HG03520 (cell line): ENCODE data around the gene KRT3.

Experiments used
- ATAC-seq: cut with Tn5 transposase; IDR thresholded peaks from one replicate; pipeline ENCODE4 v1.9.1; 2021; ENCODE audit warnings: mild to moderate bottlenecking, moderate library complexity; ENCODE audit not compliant: unreplicated experiment

Gene KRT3

GRCh38 chr12:52795694-52796428 lies at the start of gene KRT3:
KRT3 (minus strand) TSS chr12:52796117; CDS start chr12:52796042, 75 bp downstream.
- ATAC-seq: no peak

- no peak for ATAC-seq
Observed at GRCh38 chr12:52844386-52844785, 48.5 kb upstream of the KRT3 start.

- no peak for ATAC-seq
Observed at GRCh38 chr12:52839436-52840105, 43.7 kb upstream of the KRT3 start.

GRCh38 chr12:52838609-52839435 lies 42.9 kb upstream of the KRT3 start:
- ATAC-seq: no peak

- ATAC-seq: no peak
Observed at GRCh38 chr12:52837781-52838608, 42.1 kb upstream of the KRT3 start.

- ATAC-seq: no peak
Observed at GRCh38 chr12:52837413-52837741, 41.5 kb upstream of the KRT3 start.

GRCh38 chr12:52836491-52837412 lies 40.8 kb upstream of the KRT3 start:
- no peak for ATAC-seq

GRCh38 chr12:52836042-52836466 lies 40.1 kb upstream of the KRT3 start:
- ATAC-seq: no peak

- no peak for ATAC-seq
Observed at GRCh38 chr12:52835271-52836041, 39.5 kb upstream of the KRT3 start.

GRCh38 chr12:52834727-52835001 lies 38.7 kb upstream of the KRT3 start:
- ATAC-seq: no peak

GRCh38 chr12:52833922-52834726 lies 38.2 kb upstream of the KRT3 start, which contains the start of gene KRT79:
KRT79 (minus strand) TSS chr12:52834311; CDS start chr12:52834260, 51 bp downstream.
- ATAC-seq: no peak

- no peak for ATAC-seq
Observed at GRCh38 chr12:52832985-52833905, 37.3 kb upstream of the KRT3 start.

- ATAC-seq: no peak
Observed at GRCh38 chr12:52832451-52832850, 36.5 kb upstream of the KRT3 start.

- ATAC-seq: no peak
Observed at GRCh38 chr12:52831251-52831650, 35.3 kb upstream of the KRT3 start.

GRCh38 chr12:52829986-52830770 lies 34.3 kb upstream of the KRT3 start:
- ATAC-seq: no peak

GRCh38 chr12:52828591-52829021 lies 32.7 kb upstream of the KRT3 start:
- no peak for ATAC-seq
